OCI-M1 (cell line): ENCODE results near the gene AGR3.

Source experiments
- DNase-seq: peaks from one replicate; lab custom pipeline; 2025; lab: John Stamatoyannopoulos, UW

The AGR3 gene

GRCh38 chr7:16881844-16882243 is at the start of gene AGR3:
TSS of gene AGR3 (minus strand) at chr7:16881983. CDS start at chr7:16878618, 3,365 bp downstream.
- no peak for DNase-seq

GRCh38 chr7:16930946-16931345 is 49.2 kb upstream of the AGR3 start:
- no peak for DNase-seq

- peak; percentile 58 for DNase-seq
Measured at GRCh38 chr7:16929146-16929762, 47.5 kb upstream of the AGR3 start.

- no peak for DNase-seq
Measured at GRCh38 chr7:16926861-16927260, 45.1 kb upstream of the AGR3 start.

GRCh38 chr7:16926283-16926682 is 44.5 kb upstream of the AGR3 start:
- DNase-seq: peak; percentile 64

- DNase-seq: no peak
Measured at GRCh38 chr7:16925609-16926008, 43.8 kb upstream of the AGR3 start.

- DNase-seq: no peak
Measured at GRCh38 chr7:16923019-16923418, 41.2 kb upstream of the AGR3 start.

GRCh38 chr7:16921644-16922257 is 40.0 kb upstream of the AGR3 start:
- DNase-seq: no peak

- DNase-seq: no peak
Measured at GRCh38 chr7:16921151-16921550, 39.4 kb upstream of the AGR3 start.

- no peak for DNase-seq
Measured at GRCh38 chr7:16919440-16919839, 37.7 kb upstream of the AGR3 start.

- peak; percentile 65 for DNase-seq
Measured at GRCh38 chr7:16918288-16918895, 36.6 kb upstream of the AGR3 start.

GRCh38 chr7:16916738-16917137 is 35.0 kb upstream of the AGR3 start:
- DNase-seq: no peak

GRCh38 chr7:16916105-16916639 is 34.4 kb upstream of the AGR3 start:
- DNase-seq: peak; percentile 9

GRCh38 chr7:16915405-16915804 is 33.6 kb upstream of the AGR3 start:
- no peak for DNase-seq

GRCh38 chr7:16914771-16915170 is 33.0 kb upstream of the AGR3 start:
- DNase-seq: no peak

GRCh38 chr7:16913643-16914042 is 31.9 kb upstream of the AGR3 start:
- no peak for DNase-seq

- no peak for DNase-seq
Measured at GRCh38 chr7:16912540-16912939, 30.8 kb upstream of the AGR3 start.

GRCh38 chr7:16908561-16908960 is 26.8 kb upstream of the AGR3 start:
- no peak for DNase-seq

- no peak for DNase-seq
Measured at GRCh38 chr7:16905300-16906044, 23.7 kb upstream of the AGR3 start.

GRCh38 chr7:16904076-16904475 is 22.3 kb upstream of the AGR3 start:
- no peak for DNase-seq

- no peak for DNase-seq
Measured at GRCh38 chr7:16900209-16900768, 18.5 kb upstream of the AGR3 start.
